ENCODE measurements around the gene RAB3C. TPM values are rescaled to one million over a fixed set of nuclear protein-coding genes. Genes with fewer than 3 reads are reported as not detected.
A peak's percentile ranks its signal among the peaks of the same experiment; 100 is the strongest.
"Not testable (repeated sequence)": the region's sequence is repeated elsewhere in the genome, so short reads cannot be mapped to it uniquely, and the experiment has no call there.

Gene RAB3C
- total RNA-seq, 3 donors from 2014 or later, result 2.9 to 4.8 (median 3.1) TPM

- Histone ChIP-seq H3K4me1 (ENCODE audit: low read depth) (no peaks in the 10 kb centered on the region), H3K9me3 (no peaks in the 10 kb centered on the region), H3K36me3 (ENCODE audit: low read depth) (no peaks in the 10 kb centered on the region), H3K4me3 (no peak overlapping the region)
- ATAC-seq, result peak; percentile 41
- DNase-seq, result no peak
- TF ChIP-seq, protein P1, sequence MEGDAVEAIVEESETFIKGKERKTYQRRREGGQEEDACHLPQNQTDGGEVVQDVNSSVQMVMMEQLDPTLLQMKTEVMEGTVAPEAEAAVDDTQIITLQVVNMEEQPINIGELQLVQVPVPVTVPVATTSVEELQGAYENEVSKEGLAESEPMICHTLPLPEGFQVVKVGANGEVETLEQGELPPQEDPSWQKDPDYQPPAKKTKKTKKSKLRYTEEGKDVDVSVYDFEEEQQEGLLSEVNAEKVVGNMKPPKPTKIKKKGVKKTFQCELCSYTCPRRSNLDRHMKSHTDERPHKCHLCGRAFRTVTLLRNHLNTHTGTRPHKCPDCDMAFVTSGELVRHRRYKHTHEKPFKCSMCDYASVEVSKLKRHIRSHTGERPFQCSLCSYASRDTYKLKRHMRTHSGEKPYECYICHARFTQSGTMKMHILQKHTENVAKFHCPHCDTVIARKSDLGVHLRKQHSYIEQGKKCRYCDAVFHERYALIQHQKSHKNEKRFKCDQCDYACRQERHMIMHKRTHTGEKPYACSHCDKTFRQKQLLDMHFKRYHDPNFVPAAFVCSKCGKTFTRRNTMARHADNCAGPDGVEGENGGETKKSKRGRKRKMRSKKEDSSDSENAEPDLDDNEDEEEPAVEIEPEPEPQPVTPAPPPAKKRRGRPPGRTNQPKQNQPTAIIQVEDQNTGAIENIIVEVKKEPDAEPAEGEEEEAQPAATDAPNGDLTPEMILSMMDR (IDR thresholded peaks at IDR 0.05), result no peak
- intact Hi-C loops (cut with DNase I, micrococcal nuclease), result no loop called here
These were observed 37.0 kb upstream of the RAB3C start for GRCh38 chr5:58545912-58546311.

DNA sequence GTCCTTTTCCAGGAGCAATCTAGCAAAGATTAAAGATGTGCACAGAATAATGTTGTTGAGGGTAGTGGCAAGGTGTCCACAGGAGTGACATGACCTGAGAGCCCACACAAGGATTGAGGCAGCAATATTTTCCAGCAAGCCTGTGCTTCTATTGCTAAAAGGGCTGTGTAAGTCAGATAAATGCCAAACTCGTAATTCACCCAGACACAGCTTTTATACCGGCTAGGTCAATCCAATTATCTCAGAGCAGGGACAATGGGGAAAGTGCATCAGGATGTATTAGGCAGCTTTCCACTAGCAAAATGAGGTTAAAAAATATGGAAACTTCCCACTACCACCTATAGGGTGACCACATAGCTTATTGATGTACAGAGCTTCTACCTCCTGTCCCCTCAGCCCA lies 34.8 kb upstream of the RAB3C start:
- intact Hi-C loops (cut with DNase I, micrococcal nuclease), result no loop called here
- DNase-seq (no peak), ATAC-seq (no peak)
- no peak overlapping the region for H3K4me3 ChIP-seq
- no peaks in the 10 kb centered on the region for H3K36me3 ChIP-seq (ENCODE audit: low read depth)
- H3K9me3 ChIP-seq, result no peaks in the 10 kb centered on the region
- no peaks in the 10 kb centered on the region for H3K4me1 ChIP-seq (ENCODE audit: low read depth)
- TF ChIP-seq, protein P1 (IDR thresholded peaks at IDR 0.05), result no peak

- intact Hi-C loops (cut with DNase I, micrococcal nuclease), result no loop called here
- H3K4me1 ChIP-seq (ENCODE audit: low read depth), result no peaks in the 10 kb centered on the region
- no peaks in the 10 kb centered on the region for H3K9me3 ChIP-seq
- H3K4me3 ChIP-seq, result no peak overlapping the region
- H3K36me3 ChIP-seq (ENCODE audit: low read depth), result no peaks in the 10 kb centered on the region
- no peak for DNase-seq
- ATAC-seq, result no peak
- TF ChIP-seq, protein P1 (IDR thresholded peaks at IDR 0.05), result no peak
These were observed 31.4 kb upstream of the RAB3C start for GRCh38 chr5:58551492-58551891.

GRCh38 chr5:58557665-58558338 lies 25.1 kb upstream of the RAB3C start:
- H3K4me1 ChIP-seq (ENCODE audit: low read depth); H3K4me3 ChIP-seq; H3K9me3 ChIP-seq; H3K36me3 ChIP-seq (ENCODE audit: low read depth); ATAC-seq; intact Hi-C loops (cut with DNase I, micrococcal nuclease); DNase-seq: not testable (repeated sequence)

GRCh38 chr5:58563016-58563700 lies 19.7 kb upstream of the RAB3C start:
- H3K4me3 ChIP-seq; H3K36me3 ChIP-seq (ENCODE audit: low read depth); intact Hi-C loops (cut with DNase I, micrococcal nuclease); DNase-seq; ATAC-seq; H3K9me3 ChIP-seq; H3K4me1 ChIP-seq (ENCODE audit: low read depth): not testable (repeated sequence)

- H3K4me3 ChIP-seq; H3K9me3 ChIP-seq; intact Hi-C loops (cut with DNase I, micrococcal nuclease); ATAC-seq; H3K4me1 ChIP-seq (ENCODE audit: low read depth); H3K36me3 ChIP-seq (ENCODE audit: low read depth); DNase-seq: not testable (repeated sequence)
These were observed 18.6 kb upstream of the RAB3C start for GRCh38 chr5:58564043-58564832.

DNA sequence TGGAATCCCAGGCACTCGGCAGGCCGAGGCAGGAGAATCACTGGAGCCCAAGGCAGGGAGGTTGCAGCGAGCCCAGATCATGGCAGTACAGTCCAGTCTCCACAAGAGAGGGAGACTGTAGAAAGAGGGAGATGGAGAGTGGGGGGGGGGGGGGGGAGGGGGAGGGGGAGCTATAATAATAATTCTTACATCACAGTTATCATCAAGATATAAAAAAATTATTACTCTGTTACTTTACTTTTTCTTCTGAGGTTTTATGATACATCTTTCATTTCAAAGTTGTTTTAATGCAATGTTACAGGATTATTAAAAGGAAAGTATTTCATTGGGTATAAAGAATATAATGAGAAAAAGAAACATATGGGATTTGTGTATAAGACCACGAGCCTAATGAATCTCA lies 17.8 kb upstream of the RAB3C start:
- no peak overlapping the region for H3K4me3 ChIP-seq
- TF ChIP-seq, protein P1 (IDR thresholded peaks at IDR 0.05), result no peak
- intact Hi-C loops (cut with DNase I, micrococcal nuclease), result no loop called here
- ATAC-seq (no peak), DNase-seq (no peak)
- H3K9me3 ChIP-seq, result no peaks in the 10 kb centered on the region
- H3K36me3 ChIP-seq (ENCODE audit: low read depth), result no peaks in the 10 kb centered on the region
- H3K4me1 ChIP-seq (ENCODE audit: low read depth), result no peaks in the 10 kb centered on the region

Measured in mucosa of descending colon (tissue), 3 donors.